ENCODE results near the gene PPIL6. TPM values are rescaled to one million over a fixed set of nuclear protein-coding genes. Genes with fewer than 3 reads are reported as not detected.
A peak's percentile ranks its signal among the peaks of the same experiment; 100 is the strongest.
"Not testable (repeated sequence)": the region's sequence is repeated elsewhere in the genome, so short reads cannot be mapped to it uniquely, and the experiment has no call there.

Gene PPIL6
- polyA plus RNA-seq, 3 donors: 0.09 to 0.28 (median 0.14) TPM

GRCh38 chr6:109370336-109370735 lies 70.1 kb downstream of the PPIL6 start:
- H3K36me3 Mint-ChIP-seq: peaks cover 72 to 87% of the 10 kb centered on the region in 2 donors

GRCh38 chr6:109369728-109370127 lies 70.7 kb downstream of the PPIL6 start:
- Histone ChIP-seq H3K4me1 (ENCODE audit: control insufficient read depth in 1 of 2, insufficient read depth in 2 of 2, low read length in 2 of 2) (peaks cover 22 to 30% of the 10 kb centered on the region in 2 donors), H3K9ac (ENCODE audit: insufficient read depth, low read length, poor library complexity, severe bottlenecking) (no peak overlapping the region), H3K79me2 (ENCODE audit: insufficient read depth, low read length) (peaks cover 99% of the 10 kb centered on the region), H3K27ac (ENCODE audit: low read depth in 1 of 2, low read length in 2 of 2) (no peak overlapping the region), H3K4me2 (replicated peaks; ENCODE audit: extremely low read depth, low read length, poor library complexity, severe bottlenecking) (no peak overlapping the region), H2AFZ (ENCODE audit: insufficient read depth, low read depth, low read length, poor library complexity, severe bottlenecking) (no peak overlapping the region), H4K20me1 (ENCODE audit: insufficient read depth, low read length) (peaks cover 100% of the 10 kb centered on the region), H3K4me3 (replicated peaks in 1 of 3; ENCODE audit: low read depth in 2 of 3, low read length in 3 of 3) (no peak overlapping the region), H3K27me3 (ENCODE audit: control insufficient read depth in 2 of 2, insufficient read depth in 2 of 2, low read length in 2 of 2) (no peaks in the 10 kb centered on the region), H3K36me3 (replicated peaks in 1 of 2; ENCODE audit: control insufficient read depth in 1 of 2, insufficient read depth in 2 of 2, low read length in 2 of 2) (peaks cover 80 to 92% of the 10 kb centered on the region in 2 donors), H3K9me3 (replicated peaks in 1 of 2; ENCODE audit: control insufficient read depth in 1 of 2, insufficient read depth in 1 of 2, low read length in 2 of 2) (no peaks in the 10 kb centered on the region)
- Mint-ChIP-seq H3K27me3 (ENCODE audit: low read depth in 3 of 3) (no peaks in the 10 kb centered on the region), H3K4me3 (no peak overlapping the region), H3K27ac (peak overlapping the region in 1 of 7 donors; percentile 20), H3K4me1 (peaks cover 33% of the 10 kb centered on the region), H3K9me3 (peaks cover 0 to 3% (median 0%) of the 10 kb centered on the region in 7 donors), H3K36me3 (peaks cover 70 to 86% of the 10 kb centered on the region in 2 donors)
- DNase-seq: no peak
- WGBS (ENCODE audit: insufficient coverage): no CpG with 5 or more reads among the region's 4 CpGs
- intact Hi-C loops (cut with micrococcal nuclease): loop anchor here in 1 of 2 donors (5.0 kb wide), 1 partner anchor 272 kb away; the partner anchor contains the start of gene CEP57L1
- no peak for TF ChIP-seq CTCF (IDR thresholded peaks at IDR 0.05)

More at GRCh38 chr6:109370336-109370735, 70.1 kb downstream of the PPIL6 start:
- peaks cover 83 to 93% of the 10 kb centered on the region in 2 donors for H3K36me3 ChIP-seq (replicated peaks in 1 of 2; ENCODE audit: control insufficient read depth in 1 of 2, insufficient read depth in 2 of 2, low read length in 2 of 2)
- H3K9me3 ChIP-seq (replicated peaks in 1 of 2; ENCODE audit: control insufficient read depth in 1 of 2, insufficient read depth in 1 of 2, low read length in 2 of 2): no peaks in the 10 kb centered on the region
- no peak for DNase-seq
- no peaks in the 10 kb centered on the region for H3K27me3 ChIP-seq (ENCODE audit: control insufficient read depth in 2 of 2, insufficient read depth in 2 of 2, low read length in 2 of 2)
- H3K9ac ChIP-seq (ENCODE audit: insufficient read depth, low read length, poor library complexity, severe bottlenecking): no peak overlapping the region
- Mint-ChIP-seq H3K4me1 (peaks cover 38% of the 10 kb centered on the region), H3K9me3 (no peaks in the 10 kb centered on the region), H3K27ac (peak overlapping the region in 1 of 7 donors; percentile 37), H3K27me3 (ENCODE audit: low read depth in 3 of 3) (no peaks in the 10 kb centered on the region), H3K4me3 (no peak overlapping the region)
- intact Hi-C loops (cut with micrococcal nuclease): loop anchor here in 1 of 2 donors (5.0 kb wide), 1 partner anchor 273 kb away; the partner anchor contains the start of gene CEP57L1
- peaks cover 100% of the 10 kb centered on the region for H4K20me1 ChIP-seq (ENCODE audit: insufficient read depth, low read length)
- H3K4me2 ChIP-seq (replicated peaks; ENCODE audit: extremely low read depth, low read length, poor library complexity, severe bottlenecking): no peak overlapping the region
- TF ChIP-seq CTCF (IDR thresholded peaks at IDR 0.05): no peak
- WGBS (ENCODE audit: insufficient coverage): no CpG with 5 or more reads among the region's 1 CpG
- no peak overlapping the region for H3K4me3 ChIP-seq (replicated peaks in 1 of 3; ENCODE audit: low read depth in 2 of 3, low read length in 3 of 3)
- H3K79me2 ChIP-seq (ENCODE audit: insufficient read depth, low read length): peaks cover 98% of the 10 kb centered on the region
- no peak overlapping the region for H2AFZ ChIP-seq (ENCODE audit: insufficient read depth, low read depth, low read length, poor library complexity, severe bottlenecking)
- peaks cover 24 to 35% of the 10 kb centered on the region in 2 donors for H3K4me1 ChIP-seq (ENCODE audit: control insufficient read depth in 1 of 2, insufficient read depth in 2 of 2, low read length in 2 of 2)
- no peak overlapping the region for H3K27ac ChIP-seq (ENCODE audit: low read depth in 1 of 2, low read length in 2 of 2)

- DNase-seq; H3K27ac ChIP-seq (ENCODE audit: low read depth in 1 of 2, low read length in 2 of 2); intact Hi-C loops (cut with micrococcal nuclease); H3K4me3 ChIP-seq (replicated peaks in 1 of 3; ENCODE audit: low read depth in 2 of 3, low read length in 3 of 3); H3K4me3 Mint-ChIP-seq; H3K9me3 ChIP-seq (replicated peaks in 1 of 2; ENCODE audit: control insufficient read depth in 1 of 2, insufficient read depth in 1 of 2, low read length in 2 of 2); H3K27me3 Mint-ChIP-seq (ENCODE audit: low read depth in 3 of 3); H3K4me2 ChIP-seq (replicated peaks; ENCODE audit: extremely low read depth, low read length, poor library complexity, severe bottlenecking); H3K4me1 Mint-ChIP-seq; H3K4me1 ChIP-seq (ENCODE audit: control insufficient read depth in 1 of 2, insufficient read depth in 2 of 2, low read length in 2 of 2); H2AFZ ChIP-seq (ENCODE audit: insufficient read depth, low read depth, low read length, poor library complexity, severe bottlenecking); H3K9ac ChIP-seq (ENCODE audit: insufficient read depth, low read length, poor library complexity, severe bottlenecking); H3K27me3 ChIP-seq (ENCODE audit: control insufficient read depth in 2 of 2, insufficient read depth in 2 of 2, low read length in 2 of 2); H3K9me3 Mint-ChIP-seq: not testable (repeated sequence)
- H4K20me1 ChIP-seq (ENCODE audit: insufficient read depth, low read length): peaks cover 96% of the 10 kb centered on the region
- Mint-ChIP-seq H3K36me3 (peaks cover 74 to 89% of the 10 kb centered on the region in 2 donors), H3K27ac (peak overlapping the region in 1 of 7 donors; percentile 37)
- peaks cover 63% of the 10 kb centered on the region for H3K79me2 ChIP-seq (ENCODE audit: insufficient read depth, low read length)
- peaks cover 69 to 93% of the 10 kb centered on the region in 2 donors for H3K36me3 ChIP-seq (replicated peaks in 1 of 2; ENCODE audit: control insufficient read depth in 1 of 2, insufficient read depth in 2 of 2, low read length in 2 of 2)
- WGBS (ENCODE audit: insufficient coverage): 83% methylated on average over 1 of the region's 5 CpGs
Measured at GRCh38 chr6:109364382-109365078, 75.9 kb downstream of the PPIL6 start.
